GM23248 (cell line): Measurements from ENCODE around the gene SNX32. TPM values are rescaled to one million over a fixed set of nuclear protein-coding genes. Genes with fewer than 3 reads are reported as not detected.
A peak's percentile ranks its signal among the peaks of the same experiment; 100 is the strongest.

Source experiments
- DNase-seq: peaks from one replicate; pipeline ENCODE4 v3.0.0-alpha.2; 2015
- H2AFZ ChIP-seq: fragments of 200-600 bp; sonication (generic); 2 replicates; pipeline ENCODE4 v1.6.1; 2016; ENCODE audit warnings: antibody characterized with exemption
- H3F3A ChIP-seq: fragments of 200-600 bp; sonication (generic); 2 replicates; pipeline ENCODE4 v1.6.1; 2016; ENCODE audit warnings: mild to moderate bottlenecking, antibody characterized with exemption, mixed run types; ENCODE audit not compliant: insufficient read depth
- H3K27ac ChIP-seq: fragments of 200-600 bp; sonication (generic); 2 replicates; pipeline ENCODE4 v1.5.1; 2016; ENCODE audit warnings: mild to moderate bottlenecking
- H3K27me3 ChIP-seq: fragments of 200-600 bp; sonication (generic); replicated peaks from 2 replicates; pipeline ENCODE4 v1.6.1; 2016; ENCODE audit warnings: mild to moderate bottlenecking; ENCODE audit not compliant: insufficient read depth
- H3K36me3 ChIP-seq: fragments of 200-600 bp; sonication (generic); 2 replicates; pipeline ENCODE4 v1.6.1; 2016; ENCODE audit warnings: low read depth, mild to moderate bottlenecking
- H3K4me1 ChIP-seq: fragments of 200-600 bp; sonication (generic); 2 replicates; pipeline ENCODE4 v1.6.1; 2016; ENCODE audit warnings: mild to moderate bottlenecking; ENCODE audit not compliant: insufficient read depth
- H3K4me2 ChIP-seq: fragments of 200-600 bp; sonication (generic); one replicate; pipeline ENCODE4 v1.6.1; 2016; ENCODE audit warnings: mild to moderate bottlenecking; ENCODE audit not compliant: unreplicated experiment
- H3K4me3 ChIP-seq: fragments of 200-600 bp; sonication (generic); 2 replicates; pipeline ENCODE4 v1.5.1; 2016; ENCODE audit warnings: mild to moderate bottlenecking
- H3K79me2 ChIP-seq: fragments of 200-600 bp; sonication (generic); 2 replicates; pipeline ENCODE4 v1.6.1; 2016; ENCODE audit warnings: mild to moderate bottlenecking; ENCODE audit not compliant: insufficient read depth
- H3K9ac ChIP-seq: fragments of 200-600 bp; sonication (generic); 2 replicates; pipeline ENCODE4 v1.6.1; 2016; ENCODE audit warnings: mild to moderate bottlenecking
- H3K9me2 ChIP-seq: fragments of 200-600 bp; sonication (generic); 2 replicates; pipeline ENCODE4 v1.6.1; 2016; ENCODE audit warnings: mixed run types, mild to moderate bottlenecking, moderate library complexity; ENCODE audit not compliant: insufficient read depth
- H3K9me3 ChIP-seq: fragments of 200-600 bp; sonication (generic); one replicate; pipeline ENCODE4 v1.6.1; 2017; ENCODE audit warnings: low read depth
- H4K20me1 ChIP-seq: fragments of 200-600 bp; sonication (generic); 2 replicates; pipeline ENCODE4 v1.6.0; 2016; ENCODE audit not compliant: insufficient read depth
- EZH2 ChIP-seq: fragments of 200-600 bp; sonication (generic); IDR thresholded peaks from 2 replicates; pipeline ENCODE4 v1.6.1; 2018; ENCODE audit warnings: antibody characterized with exemption, mild to moderate bottlenecking; ENCODE audit not compliant: insufficient read depth, poor library complexity, severe bottlenecking
- EZH2phosphoT487 ChIP-seq: fragments of 200-600 bp; sonication (generic); IDR thresholded peaks from 2 replicates; pipeline ENCODE4 v1.6.1; 2018; ENCODE audit warnings: antibody characterized with exemption, moderate library complexity, mild to moderate bottlenecking, low read depth; ENCODE audit not compliant: insufficient read depth
- WGBS, 2 experiments: methylation state at CpG; one replicate each; pipeline ENCODE4 v1.1.6; 2015 to 2017; ENCODE audit warnings: low lambda C conversion rate in 2 of 2, low coverage in 1 of 2; ENCODE audit errors: missing lambda C conversion rate in 2 of 2; 5-methylcytosine and 5-hydroxymethylcytosine counted together
- in situ Hi-C: fragments of 300-500 bp; cut with MboI; formaldehyde crosslinking; loops from 2 replicates; pipeline ENCODE4 v1.15.0; 2020
- polyA plus RNA-seq: library from polyadenylated mRNA; unstranded; fragments of >200 nt; fragmentation: Nextera tagmentation; extraction: Ambion mirVana; gene quantifications from 2 replicates; pipeline ENCODE4 v1.2.1, GENCODE V29; 2016
- total RNA-seq: library from RNA; depleted of rRNA; stranded (reverse); fragments of >200 nt; shearing (Covaris generic); gene quantifications from 2 replicates; pipeline ENCODE4 v1.2.3, GENCODE V29; 2014

The SNX32 gene
- total and polyA plus RNA-seq, 2 experiments from 2014 or later, result 0.51 TPM; not detected in 1

DNA sequence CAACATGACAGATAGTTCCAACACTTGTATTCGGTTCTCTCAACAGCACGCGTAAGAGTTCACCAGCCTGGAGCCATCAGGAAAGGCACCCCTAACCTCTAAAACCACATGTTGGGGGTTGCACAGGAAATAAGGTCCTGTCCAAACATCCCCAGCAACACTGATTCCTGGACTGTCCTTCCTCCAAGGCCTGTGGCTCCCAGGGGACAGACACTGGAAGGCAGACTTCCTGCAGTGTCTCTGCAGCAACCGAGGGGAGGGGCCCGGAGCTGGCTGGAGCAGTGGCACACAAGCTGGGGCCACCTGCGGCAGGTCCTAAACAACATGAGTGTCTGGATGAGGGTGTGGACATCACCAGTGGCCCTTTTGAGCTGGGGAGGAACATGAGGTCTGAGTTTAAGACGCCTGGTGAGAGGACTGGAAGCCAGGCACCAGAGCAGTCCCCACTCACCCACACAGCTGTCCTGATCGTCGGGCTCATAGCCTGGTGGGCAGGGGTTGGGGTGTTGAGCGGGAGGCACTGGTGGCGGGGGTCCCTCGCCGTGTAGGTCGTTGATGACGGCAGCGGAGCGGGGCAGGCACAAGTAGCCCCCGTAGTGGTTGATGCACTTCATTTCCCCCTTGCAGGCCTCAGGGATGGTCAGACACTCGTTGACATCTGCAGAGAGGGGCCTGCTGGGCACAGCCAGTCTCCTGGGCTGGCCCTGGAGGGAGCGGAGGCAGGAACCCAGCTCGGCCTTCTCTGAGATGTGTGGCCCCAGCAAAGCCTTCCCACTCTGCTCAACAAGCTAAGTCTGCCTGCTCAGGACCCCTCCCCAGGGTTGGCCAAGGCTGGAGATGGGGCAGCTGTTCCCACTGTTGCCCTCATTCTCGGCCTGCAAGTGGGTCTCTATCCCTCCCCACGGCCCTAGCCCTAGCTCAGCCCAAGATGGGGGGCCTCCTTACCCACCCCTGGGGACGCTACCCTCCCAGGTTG lies 37.2 kb downstream of the SNX32 start:
- in situ Hi-C loops, result no loop called here
- H3K4me3 ChIP-seq, result peak overlapping the region; percentile 85
- H3K4me1 ChIP-seq, result peaks cover 16% of the 10 kb centered on the region
- no peaks in the 10 kb centered on the region for H3K9me3 ChIP-seq
- H3K27me3 ChIP-seq, result no peaks in the 10 kb centered on the region
- no peaks in the 10 kb centered on the region for H4K20me1 ChIP-seq
- peak overlapping the region; percentile 74 for H3K27ac ChIP-seq
- peaks cover 25% of the 10 kb centered on the region; the same call in 1 of the 2 replicates for H3K36me3 ChIP-seq
- WGBS, 2 experiments, result 76% methylated on average over 23 of the region's 24 CpGs
- H3K4me2 ChIP-seq, result peak overlapping the region; percentile 89
- H3K79me2 ChIP-seq, result peaks cover 46% of the 10 kb centered on the region
- peaks cover 43% of the 10 kb centered on the region for H3F3A ChIP-seq
- H3K9ac ChIP-seq, result peak overlapping the region; percentile 93
- no peak for DNase-seq
- no peak for TF ChIP-seq EZH2
- H2AFZ ChIP-seq, result no peak overlapping the region
- no peaks in the 10 kb centered on the region for H3K9me2 ChIP-seq

DNA sequence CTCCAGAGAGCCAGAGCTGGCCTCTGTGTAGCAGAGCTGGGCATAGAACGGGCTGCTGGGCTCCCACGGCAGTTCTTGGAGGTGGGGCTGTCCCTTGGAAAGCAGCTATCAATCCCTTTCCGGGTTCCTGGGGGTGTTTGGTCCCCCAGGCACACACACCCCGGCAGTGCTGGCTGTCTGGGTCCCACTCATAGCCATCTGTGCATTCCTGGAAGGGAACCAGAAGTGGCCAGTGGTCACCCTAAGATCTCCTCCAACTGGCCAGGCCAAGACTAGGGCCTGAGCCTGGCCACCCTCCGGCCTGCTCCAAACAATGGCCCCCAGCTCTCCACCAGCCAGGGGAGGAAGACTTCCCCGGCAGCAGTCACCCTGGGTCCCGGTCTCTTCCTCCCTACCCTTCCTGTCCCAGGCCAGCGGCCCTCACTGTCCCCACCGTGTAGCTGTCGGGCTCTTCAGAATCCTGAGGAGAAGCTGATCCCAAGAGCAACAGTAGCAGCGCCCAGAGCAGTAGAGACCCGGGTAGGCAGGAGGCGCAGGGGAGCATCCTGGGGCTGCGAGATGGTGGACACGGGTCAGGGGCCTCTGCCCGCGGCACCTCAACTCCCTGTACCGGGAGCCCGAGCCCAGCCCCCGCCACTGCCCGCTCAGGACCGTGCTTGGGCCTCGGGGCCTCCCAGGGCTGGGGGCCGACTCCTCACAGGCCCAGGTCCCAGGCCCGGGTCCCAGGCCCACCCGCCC lies 38.2 kb downstream of the SNX32 start:
- no peaks in the 10 kb centered on the region for H3K9me2 ChIP-seq
- H3K27ac ChIP-seq, result peak overlapping the region; percentile 74
- H2AFZ ChIP-seq, result no peak overlapping the region
- H4K20me1 ChIP-seq, result no peaks in the 10 kb centered on the region
- peaks cover 46% of the 10 kb centered on the region for H3K79me2 ChIP-seq
- no peaks in the 10 kb centered on the region for H3K9me3 ChIP-seq
- peak overlapping the region; percentile 93 for H3K9ac ChIP-seq
- no peak for TF ChIP-seq EZH2
- TF ChIP-seq EZH2phosphoT487, result no peak
- WGBS, 2 experiments, result 3 to 13% methylated on average over 12 to 16 of the region's 26 CpGs
- no peaks in the 10 kb centered on the region for H3K27me3 ChIP-seq
- H3K4me2 ChIP-seq, result peak overlapping the region; percentile 89
- H3F3A ChIP-seq, result peaks cover 34% of the 10 kb centered on the region
- peaks cover 21% of the 10 kb centered on the region; the same call in 1 of the 2 replicates for H3K36me3 ChIP-seq
- H3K4me3 ChIP-seq, result peak overlapping the region; percentile 85
- DNase-seq, result peak; percentile 75
- in situ Hi-C loops, result no loop called here
- peaks cover 16% of the 10 kb centered on the region for H3K4me1 ChIP-seq

DNA sequence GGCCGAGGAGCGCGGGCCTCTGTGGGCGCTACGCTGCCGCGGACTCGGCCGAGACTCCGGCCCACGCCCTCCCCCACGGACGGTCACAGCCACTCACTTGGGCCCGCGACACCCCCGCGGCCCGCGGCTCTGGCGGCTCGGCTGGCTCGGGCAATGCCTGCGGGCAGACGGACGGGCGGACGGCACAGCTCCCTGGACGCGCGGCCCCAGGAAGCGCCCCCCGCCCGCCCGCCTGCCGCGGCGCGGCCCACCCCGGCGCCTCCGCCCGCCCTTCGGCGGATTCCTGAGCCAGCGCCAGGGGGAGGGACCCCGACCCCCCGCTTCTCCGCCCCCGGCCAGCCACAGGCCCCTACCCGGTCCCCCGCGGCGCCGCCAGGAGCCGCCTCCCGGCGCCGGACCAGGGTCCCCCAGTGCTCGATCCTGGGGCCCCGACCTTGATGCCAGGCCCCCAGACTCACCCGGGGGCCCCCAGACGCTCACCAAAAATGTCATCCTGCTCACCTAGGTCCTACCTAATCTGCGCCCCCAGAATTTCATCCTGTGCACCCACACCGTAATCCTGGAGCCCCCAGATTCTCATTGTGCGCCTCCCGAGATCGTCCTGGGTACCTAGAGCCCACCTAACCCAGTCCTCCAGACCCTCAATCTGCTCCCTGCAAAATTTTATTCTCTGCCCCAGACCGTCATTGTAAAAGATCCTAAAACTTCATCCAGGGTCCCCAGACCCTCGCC lies 39.0 kb downstream of the SNX32 start, which contains the start of gene EFEMP2:
Gene EFEMP2 (minus strand): TSS at position 215 of the 732 bp plus-strand sequence. CDS start 446 bp downstream, outside the sequence.
- Histone ChIP-seq H3F3A (peaks cover 27% of the 10 kb centered on the region), H3K9me3 (no peaks in the 10 kb centered on the region), H3K79me2 (peaks cover 46% of the 10 kb centered on the region), H3K4me3 (peak within 1 kb of the TSS; percentile 85), H4K20me1 (no peaks in the 10 kb centered on the region), H3K27me3 (no peaks in the 10 kb centered on the region), H3K9me2 (no peaks in the 10 kb centered on the region), H2AFZ (peak within 1 kb of the TSS; percentile 87), H3K9ac (peak within 1 kb of the TSS; percentile 93), H3K27ac (peak within 1 kb of the TSS; percentile 74), H3K36me3 (peaks cover 13% of the 10 kb centered on the region; the same call in 1 of the 2 replicates), H3K4me2 (peak within 1 kb of the TSS; percentile 89), H3K4me1 (peaks cover 16% of the 10 kb centered on the region)
- DNase-seq, result peak; percentile 70
- TF ChIP-seq EZH2 (no peak), EZH2phosphoT487 (no peak)
- 1 to 3% methylated on average over 41 to 63 of the region's 69 CpGs for WGBS, 2 experiments
- in situ Hi-C loops, result no loop called here
